Posterior cingulate gyrus (tissue), 11 donors: Measurements from ENCODE around the gene FAM20C.

Experiments
- DNase-seq, 10 donors: peaks; one replicate each; pipeline versions ENCODE4 v3.0.0 to v3.0.0-alpha.2; 2020 to 2021; ENCODE audit warnings: mixed read lengths in 3 of 10
- intact Hi-C: fragments of 100-400 bp; cut with DNase I; formaldehyde crosslinking; loops from one replicate; pipeline ENCODE4 v1.15.1; 2023

The FAM20C gene

GRCh38 chr7:219581-220150 is 27.3 kb downstream of the FAM20C start:
- intact Hi-C loops, result no loop called here
- DNase-seq, result peak in 8 of 10 donors; percentile 49 to 96 (median 68)

- intact Hi-C loops, result no loop called here
- peak in 1 of 10 donors; percentile 80 for DNase-seq
Observed at GRCh38 chr7:220151-220841, 27.9 kb downstream of the FAM20C start.

DNA sequence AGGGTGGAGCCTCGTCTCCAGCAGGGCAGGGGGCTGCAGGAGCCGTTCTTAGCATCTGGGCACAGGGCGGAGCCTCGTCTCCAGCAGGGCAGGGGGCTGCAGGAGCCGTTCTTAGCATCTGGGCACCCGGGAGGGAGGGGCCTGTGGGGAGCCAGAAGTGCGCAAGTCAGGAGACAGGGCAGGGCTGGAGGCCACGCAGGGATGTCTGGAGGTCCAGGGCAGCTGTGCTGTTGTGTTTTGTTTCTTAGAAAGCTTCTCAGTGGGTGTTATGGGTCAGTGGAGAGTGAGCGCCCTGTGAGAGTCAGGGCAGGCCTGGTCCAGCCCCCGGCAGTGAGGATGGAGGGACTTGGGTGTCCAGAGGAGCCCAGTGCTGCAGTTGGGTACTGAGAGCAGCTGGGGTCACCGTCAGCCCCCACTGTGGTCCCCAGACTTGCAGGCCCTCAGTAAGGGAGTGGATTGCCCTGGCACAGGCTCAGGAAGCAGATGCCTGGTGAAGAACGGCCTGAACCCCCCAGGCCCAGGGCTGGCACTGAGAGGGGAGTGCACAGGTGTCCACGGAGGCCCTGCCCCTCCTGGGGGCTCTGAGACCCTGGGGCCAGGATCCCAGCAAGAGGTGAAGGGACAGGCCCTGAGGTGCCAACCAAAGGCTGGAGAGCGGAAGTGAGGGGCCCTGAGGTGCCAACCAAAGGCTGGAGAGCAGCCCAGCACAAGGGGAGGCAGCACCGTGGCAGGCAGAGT is 29.8 kb downstream of the FAM20C start:
- peak in 1 of 10 donors; percentile 71 for DNase-seq
- intact Hi-C loops, result no loop called here

GRCh38 chr7:222716-223041 is 30.3 kb downstream of the FAM20C start:
- no peak for DNase-seq
- intact Hi-C loops, result no loop called here

GRCh38 chr7:223118-223800 is 30.9 kb downstream of the FAM20C start:
- intact Hi-C loops, result no loop called here
- peak in 2 of 10 donors; percentile 86 to 87 for DNase-seq

DNA sequence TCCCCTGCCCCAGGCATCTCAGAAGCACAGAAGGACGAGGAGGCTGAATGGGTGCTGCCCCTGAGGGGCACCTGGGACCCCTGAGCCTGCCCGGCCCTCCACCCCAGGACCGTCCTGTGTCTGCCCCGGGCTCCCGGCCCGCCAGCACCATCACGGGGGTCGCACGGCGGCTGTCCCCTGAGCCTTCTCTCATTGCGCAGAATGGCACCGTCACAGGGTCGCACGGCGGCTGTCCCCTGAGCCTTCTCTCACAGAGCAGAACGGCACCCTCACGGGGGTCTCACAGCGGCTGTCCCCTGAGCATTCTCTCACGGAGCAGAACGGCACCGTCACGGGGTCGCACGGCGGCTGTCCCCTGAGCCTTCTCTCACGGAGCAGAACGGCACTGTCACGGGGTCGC is 31.5 kb downstream of the FAM20C start:
- intact Hi-C loops, result no loop called here
- peak in 1 of 10 donors; percentile 63 for DNase-seq

- intact Hi-C loops, result no loop called here
- DNase-seq, result peak in 1 of 10 donors; percentile 43
Observed at GRCh38 chr7:226281-226895, 34.0 kb downstream of the FAM20C start.

DNA sequence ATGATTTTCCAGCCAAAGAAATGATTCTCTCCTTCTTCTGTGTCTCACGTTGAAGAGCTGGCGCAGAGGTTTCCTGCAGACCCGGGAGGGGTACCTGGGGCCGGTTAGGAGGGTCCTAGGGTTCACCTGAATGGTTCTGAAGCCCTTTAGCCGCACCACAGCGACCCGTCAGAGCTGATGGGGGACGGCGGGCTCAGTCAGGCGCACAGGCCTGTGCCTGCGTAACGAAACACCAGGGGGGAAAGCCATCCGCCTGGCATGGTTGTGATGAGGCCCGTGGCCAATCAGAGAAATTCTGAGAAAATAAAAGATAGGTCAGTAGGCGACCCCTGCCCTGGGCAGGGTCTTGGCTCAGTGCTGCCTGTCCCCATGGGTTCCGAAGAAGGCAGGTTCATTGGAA is 35.6 kb downstream of the FAM20C start:
- DNase-seq, result peak in 1 of 10 donors; percentile 61
- intact Hi-C loops, result no loop called here

GRCh38 chr7:228610-229009 is 36.2 kb downstream of the FAM20C start:
- DNase-seq, result peak in 1 of 10 donors; percentile 74

GRCh38 chr7:229184-229964 is 37.0 kb downstream of the FAM20C start:
- DNase-seq, result peak; percentile 59 to 96 (median 78)
- intact Hi-C loops, result no loop called here

More at GRCh38 chr7:228610-229009, 36.2 kb downstream of the FAM20C start:
- intact Hi-C loops, result no loop called here

DNA sequence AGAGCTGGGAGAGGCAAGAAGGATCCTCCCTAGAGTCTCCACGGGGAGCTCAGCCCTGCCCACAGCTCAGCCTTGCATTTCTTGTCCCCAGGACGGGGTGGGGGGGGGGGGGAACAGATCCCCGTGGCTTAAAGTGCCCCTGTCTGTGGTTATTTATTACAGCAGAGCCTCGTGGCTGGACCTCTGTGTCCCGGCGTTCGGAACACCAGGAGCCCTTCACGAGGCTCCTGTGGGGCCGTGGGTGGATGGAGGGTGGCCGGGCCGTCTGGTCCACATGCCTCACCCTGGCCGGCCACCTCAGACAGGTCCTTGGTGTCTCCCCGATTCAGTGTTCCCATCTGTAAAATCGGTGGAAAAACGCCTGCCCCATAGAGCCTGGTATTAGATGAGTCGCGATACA is 37.9 kb downstream of the FAM20C start:
- intact Hi-C loops, result loop anchor here (5.0 kb wide), 1 partner anchor 38 kb away; the partner anchor contains the start of gene FAM20C
- peak in 1 of 10 donors; percentile 60 for DNase-seq

DNA sequence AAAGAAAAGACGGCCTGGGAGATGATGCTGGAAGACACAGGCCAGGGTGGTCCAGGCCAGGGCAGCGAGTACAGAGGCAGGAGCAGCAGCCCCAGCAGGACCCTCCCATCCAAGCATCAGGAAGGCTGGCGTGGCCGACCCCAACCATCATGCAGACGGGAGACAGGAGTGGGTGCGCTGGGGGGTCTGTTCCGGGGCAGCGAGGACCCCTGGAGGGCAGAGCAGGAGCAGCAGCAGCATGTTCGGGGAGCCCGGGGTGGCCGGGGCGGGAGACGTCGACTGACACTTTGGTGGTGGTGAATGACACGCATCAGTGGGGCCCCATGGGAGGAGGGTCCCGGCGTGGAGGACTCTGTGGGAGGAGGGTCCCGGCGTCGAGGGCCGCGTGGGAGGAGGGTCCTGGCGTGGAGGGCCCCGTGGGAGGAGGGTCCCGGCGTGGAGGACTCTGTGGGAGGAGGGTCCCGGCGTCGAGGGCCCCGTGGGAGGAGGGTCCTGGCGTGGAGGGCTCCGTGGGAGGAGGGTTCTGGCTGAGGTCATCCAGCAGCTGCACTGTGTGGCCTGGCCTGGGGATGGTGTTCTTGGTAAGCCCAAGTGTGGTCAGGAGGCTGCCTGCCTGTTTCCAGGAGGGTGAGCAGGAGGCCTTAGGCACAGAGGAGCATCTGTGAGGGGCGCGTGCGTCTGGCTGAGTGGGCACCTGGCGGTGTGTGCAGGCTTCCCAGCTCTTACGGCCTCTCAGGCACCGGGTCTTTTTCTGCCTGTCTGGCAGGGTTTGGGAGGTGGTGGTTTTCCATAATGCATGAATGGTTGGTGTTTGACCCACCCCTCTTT is 38.9 kb downstream of the FAM20C start:
- intact Hi-C loops, result loop anchor here (5.0 kb wide), 1 partner anchor 39 kb away; the partner anchor contains the start of gene FAM20C
- peak in 1 of 10 donors; percentile 88 for DNase-seq

DNA sequence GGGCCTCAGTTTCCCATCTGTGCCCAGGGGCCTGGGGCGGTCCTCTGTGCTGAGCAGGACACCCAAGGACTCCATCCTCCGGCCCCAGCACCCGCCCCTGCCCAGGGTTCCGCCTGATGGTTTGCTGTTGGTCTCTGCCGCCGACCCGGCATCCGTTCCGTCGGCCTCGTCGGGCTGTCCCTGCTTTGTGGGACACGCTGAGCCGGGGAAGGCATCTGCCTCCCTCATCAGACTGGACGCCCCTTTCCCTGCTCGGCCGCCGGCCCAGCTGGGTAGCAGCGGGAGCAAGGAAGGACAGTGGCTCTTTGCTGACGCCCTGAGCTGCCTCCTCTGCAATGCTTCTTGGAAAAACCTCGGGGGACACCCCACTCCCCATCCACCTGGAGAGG is 39.5 kb downstream of the FAM20C start:
- intact Hi-C loops, result loop anchor here (5.0 kb wide), 1 partner anchor 40 kb away; the partner anchor contains the start of gene FAM20C
- peak in 1 of 10 donors; percentile 87 for DNase-seq

DNA sequence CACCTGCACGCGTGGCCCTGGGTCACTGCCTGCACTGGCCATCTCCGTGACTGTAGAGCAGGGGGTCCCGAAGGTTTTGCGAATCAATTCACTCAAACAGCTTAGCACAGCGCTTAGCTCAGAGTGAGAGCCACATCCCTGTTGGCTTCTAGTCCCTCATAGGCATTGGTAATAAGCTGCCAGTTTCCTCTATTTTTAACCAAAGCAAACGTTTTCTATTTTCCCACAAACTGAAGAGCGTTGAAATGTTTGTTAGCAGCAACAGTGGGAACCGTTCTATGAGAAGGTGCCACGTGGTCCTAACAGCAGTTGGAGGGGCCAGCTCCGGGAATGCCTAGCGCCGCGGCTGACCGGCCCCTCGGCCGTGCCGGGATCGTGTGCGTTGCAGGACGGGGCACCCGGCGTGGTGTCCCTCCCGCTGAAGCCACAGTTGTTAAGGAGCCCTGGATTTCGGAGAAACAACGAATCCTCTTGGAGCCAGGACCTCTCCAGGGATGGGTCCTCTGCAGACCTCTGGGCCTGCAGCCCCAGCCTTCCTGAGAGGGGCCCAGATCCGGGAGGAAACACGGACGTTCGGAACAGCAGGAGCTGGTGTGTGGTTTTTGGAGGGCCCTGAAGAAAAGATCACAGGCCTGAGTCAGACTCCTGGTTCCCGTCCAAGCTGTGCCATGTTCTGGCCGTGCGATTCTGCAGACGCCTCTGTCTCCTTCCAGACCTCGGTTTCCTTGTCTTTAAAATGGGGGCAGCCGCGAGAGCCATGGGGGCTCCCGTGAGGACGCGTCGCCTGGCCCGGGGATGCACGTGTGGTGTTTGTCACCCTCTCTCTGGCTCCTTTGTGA is 40.3 kb downstream of the FAM20C start:
- intact Hi-C loops, result loop anchor here (5.0 kb wide), 1 partner anchor 40 kb away; the partner anchor contains the start of gene FAM20C
- peak in 1 of 10 donors; percentile 89 for DNase-seq

- intact Hi-C loops, result loop anchor here (5.0 kb wide), 1 partner anchor 41 kb away; the partner anchor contains the start of gene FAM20C
- DNase-seq, result no peak
Observed at GRCh38 chr7:233249-234035, 41.1 kb downstream of the FAM20C start.

GRCh38 chr7:234051-234707 is 41.8 kb downstream of the FAM20C start:
- DNase-seq, result no peak
- intact Hi-C loops, result loop anchor here (5.0 kb wide), 1 partner anchor 42 kb away; the partner anchor contains the start of gene FAM20C
